Measurements from ENCODE around the gene LRRK1. TPM values are rescaled to one million over a fixed set of nuclear protein-coding genes. Genes with fewer than 3 reads are reported as not detected.

Gene LRRK1
- total RNA-seq, 2 experiments from 2014 or later, result 0.57 to 0.66 TPM

GRCh38 chr15:100948430-100948762, 29.2 kb downstream of the LRRK1 start:
- peaks cover 13% of the 10 kb centered on the region for H3K27me3 Mint-ChIP-seq (ENCODE audit: low read depth)
- ChIA-PET CTCF (no interaction called here), POLR2A (no interaction called here)
- no peak for DNase-seq
- H3K27ac Mint-ChIP-seq, result no peak overlapping the region
- H3K4me1 Mint-ChIP-seq (ENCODE audit: low read depth), result no peaks in the 10 kb centered on the region
- H3K4me3 Mint-ChIP-seq, result no peak overlapping the region
- H3K9me3 Mint-ChIP-seq (ENCODE audit: insufficient read depth), result no peaks in the 10 kb centered on the region
- H3K36me3 Mint-ChIP-seq (ENCODE audit: low read depth), result no peaks in the 10 kb centered on the region
- no peak for ATAC-seq

- no peak overlapping the region for H3K4me3 Mint-ChIP-seq
- ChIA-PET POLR2A (no interaction called here), CTCF (interaction anchor here (1.2 kb wide), 1 partner anchor 57 kb away, joined by 4 read pairs; no protein-coding TSS in a partner anchor)
Observed at GRCh38 chr15:100949691-100950090, 30.5 kb downstream of the LRRK1 start.

GRCh38 chr15:100951965-100952364, 32.8 kb downstream of the LRRK1 start:
- CTCF ChIA-PET, result no interaction called here
- Mint-ChIP-seq H3K27me3 (ENCODE audit: low read depth) (peaks cover 23% of the 10 kb centered on the region), H3K4me3 (no peak overlapping the region), H3K4me1 (ENCODE audit: low read depth) (no peaks in the 10 kb centered on the region), H3K27ac (no peak overlapping the region), H3K36me3 (ENCODE audit: low read depth) (no peaks in the 10 kb centered on the region), H3K9me3 (ENCODE audit: insufficient read depth) (no peaks in the 10 kb centered on the region)
- POLR2A ChIA-PET, result no interaction called here
- DNase-seq, result no peak
- ATAC-seq, result no peak

More at GRCh38 chr15:100949691-100950090, 30.5 kb downstream of the LRRK1 start:
- no peaks in the 10 kb centered on the region for H3K36me3 Mint-ChIP-seq (ENCODE audit: low read depth)
- no peaks in the 10 kb centered on the region for H3K4me1 Mint-ChIP-seq (ENCODE audit: low read depth)
- H3K27me3 Mint-ChIP-seq (ENCODE audit: low read depth), result peaks cover 13% of the 10 kb centered on the region
- ATAC-seq (no peak), DNase-seq (no peak)
- H3K9me3 Mint-ChIP-seq (ENCODE audit: insufficient read depth), result no peaks in the 10 kb centered on the region
- no peak overlapping the region for H3K27ac Mint-ChIP-seq

- no peak for DNase-seq
- no peak overlapping the region for H3K27ac Mint-ChIP-seq
- H3K36me3 Mint-ChIP-seq (ENCODE audit: low read depth), result no peaks in the 10 kb centered on the region
- no peak for ATAC-seq
- no peak overlapping the region for H3K4me3 Mint-ChIP-seq
- ChIA-PET CTCF (no interaction called here), POLR2A (no interaction called here)
- H3K9me3 Mint-ChIP-seq (ENCODE audit: insufficient read depth), result no peaks in the 10 kb centered on the region
- peaks cover 23% of the 10 kb centered on the region for H3K27me3 Mint-ChIP-seq (ENCODE audit: low read depth)
- no peaks in the 10 kb centered on the region for H3K4me1 Mint-ChIP-seq (ENCODE audit: low read depth)
Observed at GRCh38 chr15:100952566-100952965, 33.4 kb downstream of the LRRK1 start.

- Mint-ChIP-seq H3K9me3 (ENCODE audit: insufficient read depth) (no peaks in the 10 kb centered on the region), H3K27ac (no peak overlapping the region), H3K4me1 (ENCODE audit: low read depth) (no peaks in the 10 kb centered on the region), H3K36me3 (ENCODE audit: low read depth) (no peaks in the 10 kb centered on the region), H3K27me3 (ENCODE audit: low read depth) (peaks cover 12% of the 10 kb centered on the region), H3K4me3 (no peak overlapping the region)
- DNase-seq (no peak), ATAC-seq (no peak)
- POLR2A ChIA-PET, result no interaction called here
- CTCF ChIA-PET, result no interaction called here
Observed at GRCh38 chr15:100958326-100959065, 39.3 kb downstream of the LRRK1 start.

- ChIA-PET POLR2A (no interaction called here), CTCF (no interaction called here)
- Mint-ChIP-seq H3K27ac (no peak overlapping the region), H3K9me3 (ENCODE audit: insufficient read depth) (no peaks in the 10 kb centered on the region), H3K27me3 (ENCODE audit: low read depth) (peaks cover 13% of the 10 kb centered on the region), H3K4me3 (no peak overlapping the region), H3K4me1 (ENCODE audit: low read depth) (no peaks in the 10 kb centered on the region), H3K36me3 (ENCODE audit: low read depth) (no peaks in the 10 kb centered on the region)
- no peak for ATAC-seq
- no peak for DNase-seq
Observed at GRCh38 chr15:100959066-100960050, 40.2 kb downstream of the LRRK1 start.

GRCh38 chr15:100966997-100967396, 47.8 kb downstream of the LRRK1 start:
- no peaks in the 10 kb centered on the region for H3K9me3 Mint-ChIP-seq (ENCODE audit: insufficient read depth)
- ATAC-seq (no peak), DNase-seq (no peak)
- POLR2A ChIA-PET, result no interaction called here
- no peaks in the 10 kb centered on the region for H3K36me3 Mint-ChIP-seq (ENCODE audit: low read depth)
- H3K4me1 Mint-ChIP-seq (ENCODE audit: low read depth), result no peaks in the 10 kb centered on the region
- H3K27me3 Mint-ChIP-seq (ENCODE audit: low read depth), result peaks cover 26% of the 10 kb centered on the region
- no peak overlapping the region for H3K4me3 Mint-ChIP-seq
- CTCF ChIA-PET, result no interaction called here
- no peak overlapping the region for H3K27ac Mint-ChIP-seq

- H3K36me3 Mint-ChIP-seq (ENCODE audit: low read depth), result no peaks in the 10 kb centered on the region
- no peak overlapping the region for H3K27ac Mint-ChIP-seq
- no peaks in the 10 kb centered on the region for H3K4me1 Mint-ChIP-seq (ENCODE audit: low read depth)
- no peak for ATAC-seq
- CTCF ChIA-PET, result no interaction called here
- no peaks in the 10 kb centered on the region for H3K9me3 Mint-ChIP-seq (ENCODE audit: insufficient read depth)
- H3K4me3 Mint-ChIP-seq, result no peak overlapping the region
- peaks cover 33% of the 10 kb centered on the region for H3K27me3 Mint-ChIP-seq (ENCODE audit: low read depth)
- POLR2A ChIA-PET, result no interaction called here
- DNase-seq, result no peak
Observed at GRCh38 chr15:100968050-100968966, 49.2 kb downstream of the LRRK1 start.

- POLR2A ChIA-PET, result no interaction called here
- no peaks in the 10 kb centered on the region for H3K36me3 Mint-ChIP-seq (ENCODE audit: low read depth)
- CTCF ChIA-PET, result no interaction called here
Observed at GRCh38 chr15:100972975-100973350, 53.8 kb downstream of the LRRK1 start.

GRCh38 chr15:100973351-100974111, 54.4 kb downstream of the LRRK1 start:
- Mint-ChIP-seq H3K27ac (no peak overlapping the region), H3K4me1 (ENCODE audit: low read depth) (no peaks in the 10 kb centered on the region), H3K4me3 (no peak overlapping the region), H3K9me3 (ENCODE audit: insufficient read depth) (no peaks in the 10 kb centered on the region), H3K36me3 (ENCODE audit: low read depth) (no peaks in the 10 kb centered on the region), H3K27me3 (ENCODE audit: low read depth) (peaks cover 63% of the 10 kb centered on the region)
- ATAC-seq, result peak; percentile 33
- no peak for DNase-seq
- CTCF ChIA-PET, result no interaction called here
- POLR2A ChIA-PET, result no interaction called here

More at GRCh38 chr15:100972975-100973350, 53.8 kb downstream of the LRRK1 start:
- H3K9me3 Mint-ChIP-seq (ENCODE audit: insufficient read depth), result no peaks in the 10 kb centered on the region
- no peaks in the 10 kb centered on the region for H3K4me1 Mint-ChIP-seq (ENCODE audit: low read depth)
- ATAC-seq (peak; percentile 15), DNase-seq (no peak)
- no peak overlapping the region for H3K4me3 Mint-ChIP-seq
- H3K27me3 Mint-ChIP-seq (ENCODE audit: low read depth), result peaks cover 57% of the 10 kb centered on the region
- H3K27ac Mint-ChIP-seq, result no peak overlapping the region

GRCh38 chr15:100975043-100975442, 55.9 kb downstream of the LRRK1 start:
- DNase-seq (no peak), ATAC-seq (no peak)
- Mint-ChIP-seq H3K27me3 (ENCODE audit: low read depth) (peaks cover 61% of the 10 kb centered on the region), H3K4me3 (no peak overlapping the region), H3K36me3 (ENCODE audit: low read depth) (no peaks in the 10 kb centered on the region), H3K27ac (no peak overlapping the region), H3K4me1 (ENCODE audit: low read depth) (no peaks in the 10 kb centered on the region), H3K9me3 (ENCODE audit: insufficient read depth) (no peaks in the 10 kb centered on the region)
- ChIA-PET CTCF (interaction anchor here (0.7 kb wide), 1 partner anchor 32 kb away, joined by 3 read pairs; no protein-coding TSS in a partner anchor), POLR2A (no interaction called here)
